ENCODE measurements around the gene P2RY10.

Gene P2RY10

GRCh38 chrX:78945186-78945912 is at the start of gene P2RY10:
Gene P2RY10, plus strand, starts transcription at chrX:78945391. Its CDS starts 15,130 bp downstream, at chrX:78960521.
- DNase-seq (ENCODE audit: low read depth, low spot score), result no peak
- H3K4me1 ChIP-seq (ENCODE audit: insufficient read depth, insufficient read length), result no peaks in the 10 kb centered on the region
- H3K9me3 ChIP-seq (ENCODE audit: insufficient read depth, low read length), result no peaks in the 10 kb centered on the region
- H3K27me3 ChIP-seq (ENCODE audit: insufficient read depth, insufficient read length), result no peaks in the 10 kb centered on the region
- no peak within 1 kb of the TSS for H3K9ac ChIP-seq (ENCODE audit: insufficient read length, low read depth)
- no peak within 1 kb of the TSS for H3K4me3 ChIP-seq (ENCODE audit: insufficient read length, low read depth)
- H3K36me3 ChIP-seq (ENCODE audit: insufficient read depth, insufficient read length, low read length), result no peaks in the 10 kb centered on the region
- TF ChIP-seq SUZ12 (IDR thresholded peaks at IDR 0.05; ENCODE audit: extremely low read depth, insufficient read depth, insufficient read length) (no peak), ZNF274 (IDR thresholded peaks at IDR 0.05; ENCODE audit: low read depth, low read length) (no peak), YY1 (IDR thresholded peaks at IDR 0.05; ENCODE audit: insufficient read depth, insufficient read length) (no peak)

GRCh38 chrX:78922754-78923153 is 22.4 kb upstream of the P2RY10 start:
- DNase-seq (ENCODE audit: low read depth, low spot score), result no peak
- no peak for TF ChIP-seq YY1 (IDR thresholded peaks at IDR 0.05; ENCODE audit: insufficient read depth, insufficient read length)
- TF ChIP-seq SUZ12 (IDR thresholded peaks at IDR 0.05; ENCODE audit: extremely low read depth, insufficient read depth, insufficient read length), result no peak
- no peak for TF ChIP-seq ZNF274 (IDR thresholded peaks at IDR 0.05; ENCODE audit: low read depth, low read length)
- Histone ChIP-seq H3K9me3 (ENCODE audit: insufficient read depth, low read length) (no peaks in the 10 kb centered on the region), H3K9ac (ENCODE audit: insufficient read length, low read depth) (no peak overlapping the region), H3K36me3 (ENCODE audit: insufficient read depth, insufficient read length, low read length) (no peaks in the 10 kb centered on the region), H3K4me1 (ENCODE audit: insufficient read depth, insufficient read length) (no peaks in the 10 kb centered on the region), H3K27me3 (ENCODE audit: insufficient read depth, insufficient read length) (no peaks in the 10 kb centered on the region), H3K4me3 (ENCODE audit: insufficient read length, low read depth) (no peak overlapping the region)

- H3K4me3 ChIP-seq (ENCODE audit: insufficient read length, low read depth), result no peak overlapping the region
- no peaks in the 10 kb centered on the region for H3K9me3 ChIP-seq (ENCODE audit: insufficient read depth, low read length)
- TF ChIP-seq YY1 (IDR thresholded peaks at IDR 0.05; ENCODE audit: insufficient read depth, insufficient read length), result no peak
- TF ChIP-seq SUZ12 (IDR thresholded peaks at IDR 0.05; ENCODE audit: extremely low read depth, insufficient read depth, insufficient read length), result no peak
- no peak for TF ChIP-seq ZNF274 (IDR thresholded peaks at IDR 0.05; ENCODE audit: low read depth, low read length)
- no peaks in the 10 kb centered on the region for H3K4me1 ChIP-seq (ENCODE audit: insufficient read depth, insufficient read length)
- DNase-seq (ENCODE audit: low read depth, low spot score), result no peak
- no peaks in the 10 kb centered on the region for H3K36me3 ChIP-seq (ENCODE audit: insufficient read depth, insufficient read length, low read length)
- H3K9ac ChIP-seq (ENCODE audit: insufficient read length, low read depth), result no peak overlapping the region
- H3K27me3 ChIP-seq (ENCODE audit: insufficient read depth, insufficient read length), result no peaks in the 10 kb centered on the region
These were observed 21.8 kb upstream of the P2RY10 start for GRCh38 chrX:78923198-78924015.

- DNase-seq (ENCODE audit: low read depth, low spot score), result no peak
- H3K36me3 ChIP-seq (ENCODE audit: insufficient read depth, insufficient read length, low read length), result no peaks in the 10 kb centered on the region
- H3K27me3 ChIP-seq (ENCODE audit: insufficient read depth, insufficient read length), result no peaks in the 10 kb centered on the region
- H3K9me3 ChIP-seq (ENCODE audit: insufficient read depth, low read length), result no peaks in the 10 kb centered on the region
- TF ChIP-seq SUZ12 (IDR thresholded peaks at IDR 0.05; ENCODE audit: extremely low read depth, insufficient read depth, insufficient read length) (no peak), ZNF274 (IDR thresholded peaks at IDR 0.05; ENCODE audit: low read depth, low read length) (no peak), YY1 (IDR thresholded peaks at IDR 0.05; ENCODE audit: insufficient read depth, insufficient read length) (no peak)
- H3K9ac ChIP-seq (ENCODE audit: insufficient read length, low read depth), result no peak overlapping the region
- H3K4me1 ChIP-seq (ENCODE audit: insufficient read depth, insufficient read length), result no peaks in the 10 kb centered on the region
- H3K4me3 ChIP-seq (ENCODE audit: insufficient read length, low read depth), result no peak overlapping the region
These were observed 13.4 kb upstream of the P2RY10 start for GRCh38 chrX:78931814-78932213.

- no peaks in the 10 kb centered on the region for H3K36me3 ChIP-seq (ENCODE audit: insufficient read depth, insufficient read length, low read length)
- no peak overlapping the region for H3K9ac ChIP-seq (ENCODE audit: insufficient read length, low read depth)
- no peaks in the 10 kb centered on the region for H3K27me3 ChIP-seq (ENCODE audit: insufficient read depth, insufficient read length)
- H3K4me1 ChIP-seq (ENCODE audit: insufficient read depth, insufficient read length), result no peaks in the 10 kb centered on the region
- no peak for DNase-seq (ENCODE audit: low read depth, low spot score)
- H3K9me3 ChIP-seq (ENCODE audit: insufficient read depth, low read length), result no peaks in the 10 kb centered on the region
- no peak overlapping the region for H3K4me3 ChIP-seq (ENCODE audit: insufficient read length, low read depth)
- TF ChIP-seq ZNF274 (IDR thresholded peaks at IDR 0.05; ENCODE audit: low read depth, low read length) (no peak), YY1 (IDR thresholded peaks at IDR 0.05; ENCODE audit: insufficient read depth, insufficient read length) (no peak), SUZ12 (IDR thresholded peaks at IDR 0.05; ENCODE audit: extremely low read depth, insufficient read depth, insufficient read length) (no peak)
These were observed 10.3 kb upstream of the P2RY10 start for GRCh38 chrX:78934866-78935265.

GRCh38 chrX:78944351-78944750 is 840 bp upstream of the P2RY10 start:
- no peak for TF ChIP-seq YY1 (IDR thresholded peaks at IDR 0.05; ENCODE audit: insufficient read depth, insufficient read length)
- TF ChIP-seq SUZ12 (IDR thresholded peaks at IDR 0.05; ENCODE audit: extremely low read depth, insufficient read depth, insufficient read length), result no peak
- no peak for TF ChIP-seq ZNF274 (IDR thresholded peaks at IDR 0.05; ENCODE audit: low read depth, low read length)
- no peaks in the 10 kb centered on the region for H3K27me3 ChIP-seq (ENCODE audit: insufficient read depth, insufficient read length)
- H3K36me3 ChIP-seq (ENCODE audit: insufficient read depth, insufficient read length, low read length), result no peaks in the 10 kb centered on the region
- DNase-seq (ENCODE audit: low read depth, low spot score), result no peak
- H3K9ac ChIP-seq (ENCODE audit: insufficient read length, low read depth), result no peak overlapping the region
- H3K4me1 ChIP-seq (ENCODE audit: insufficient read depth, insufficient read length), result no peaks in the 10 kb centered on the region
- H3K4me3 ChIP-seq (ENCODE audit: insufficient read length, low read depth), result no peak overlapping the region
- no peaks in the 10 kb centered on the region for H3K9me3 ChIP-seq (ENCODE audit: insufficient read depth, low read length)

Data from NT2/D1 (cell line).